MCF 10A (cell line): ENCODE results near the gene TNFAIP2. TPM values are rescaled to one million over a fixed set of nuclear protein-coding genes. Genes with fewer than 3 reads are reported as not detected.
"Not testable (repeated sequence)": the region's sequence is repeated elsewhere in the genome, so short reads cannot be mapped to it uniquely, and the experiment has no call there.

ENCODE experiments used
- BruUV-seq: library from RNA; stranded (reverse); fragments of 400-500 nt; replicated peaks from 2 replicates; lab custom pipeline; 2021; lab: Mats Ljungman, UMichigan
- CTCF ChIA-PET: fragments of 300-600 bp; sonication (Branson Sonifier 250); formaldehyde crosslinking; extraction: SDS; loops from one replicate; lab custom pipeline; 2021; ENCODE audit warnings: antibody characterized with exemption, inconsistent platforms; lab: Yijun Ruan, JAX
- POLR2A ChIA-PET: fragments of 300-600, 350-650 bp; sonication (Branson Sonifier 250); formaldehyde crosslinking; extraction: SDS; loops from one replicate; lab custom pipeline; 2020; ENCODE audit warnings: antibody characterized with exemption, inconsistent platforms; lab: Yijun Ruan, JAX
- DNase-seq: peaks from one replicate; pipeline ENCODE4 v3.0.0-alpha.2; 2018; ENCODE audit not compliant: unreplicated experiment
- H3K27ac Mint-ChIP-seq: one replicate; pipeline ENCODE4 v1.8.0; 2022; ENCODE audit warnings: mild to moderate bottlenecking, low read depth, mixed read lengths; ENCODE audit not compliant: unreplicated experiment
- H3K27me3 Mint-ChIP-seq: one replicate; pipeline ENCODE4 v1.8.0; 2022; ENCODE audit warnings: mixed read lengths; ENCODE audit not compliant: insufficient read depth, unreplicated experiment
- H3K36me3 Mint-ChIP-seq: one replicate; pipeline ENCODE4 v1.8.0; 2022; ENCODE audit warnings: mild to moderate bottlenecking, moderate library complexity, mixed read lengths; ENCODE audit not compliant: insufficient read depth, unreplicated experiment
- H3K4me1 Mint-ChIP-seq: one replicate; pipeline ENCODE4 v1.8.0; 2022; ENCODE audit warnings: mixed read lengths; ENCODE audit not compliant: insufficient read depth, unreplicated experiment
- H3K4me3 Mint-ChIP-seq: one replicate; pipeline ENCODE4 v1.8.0; 2022; ENCODE audit warnings: mild to moderate bottlenecking, moderate library complexity, mixed read lengths; ENCODE audit not compliant: unreplicated experiment
- H3K9me3 Mint-ChIP-seq: one replicate; pipeline ENCODE4 v1.8.0; 2022; ENCODE audit warnings: mixed read lengths; ENCODE audit not compliant: unreplicated experiment
- intact Hi-C: fragments of 100-400 bp; cut with micrococcal nuclease; formaldehyde crosslinking; loops from 2 replicates; pipeline ENCODE4 v1.14.1; 2022
- total RNA-seq: library from RNA; stranded (reverse); gene quantifications from 2 replicates; pipeline ENCODE4 v1.2.3, GENCODE V29; 2022
- TF ChIP-seq, protein P1 (sequence below): fragments of 200-600 bp; IDR thresholded peaks from one replicate; pipeline ENCODE4 v1.8.0; 2022; ENCODE audit warnings: antibody characterized with exemption, mild to moderate bottlenecking; ENCODE audit not compliant: unreplicated experiment

TNFAIP2 gene
- total RNA-seq, 1 experiment from 2014 or later: 19.1 TPM

DNA sequence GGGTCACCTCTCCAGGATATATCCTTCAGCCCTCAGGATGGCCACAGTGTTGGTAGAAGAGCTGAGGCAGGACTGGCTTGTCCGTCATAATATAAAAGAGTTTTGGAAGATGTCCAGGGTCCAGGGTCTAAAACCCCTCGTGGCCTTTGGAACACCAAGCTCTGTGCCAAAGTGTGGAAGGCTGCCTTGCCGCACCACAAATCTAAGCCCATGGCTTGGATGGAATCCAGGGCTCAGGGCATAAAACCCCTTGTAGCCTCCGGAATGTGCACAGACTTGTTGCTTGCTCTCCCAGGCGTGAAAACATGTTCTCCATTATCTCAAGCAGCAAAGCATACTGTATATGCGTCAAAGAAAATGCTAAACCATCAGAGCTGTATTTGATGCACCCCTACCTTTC lies 46.7 kb downstream of the TNFAIP2 start:
- Mint-ChIP-seq H3K9me3 (peaks cover 14% of the 10 kb centered on the region), H3K27ac (no peak overlapping the region), H3K27me3 (peaks cover 20% of the 10 kb centered on the region), H3K4me3 (no peak overlapping the region), H3K4me1 (peaks cover 5% of the 10 kb centered on the region), H3K36me3 (no peaks in the 10 kb centered on the region)
- intact Hi-C loops: no loop called here
- no TSS peak for BruUV-seq
- DNase-seq: no peak
- ChIA-PET POLR2A (no interaction called here), CTCF (interaction anchor here (0.9 kb wide), 1 partner anchor 43 kb away, joined by 3 read pairs; no protein-coding TSS in a partner anchor)
- TF ChIP-seq, protein P1, sequence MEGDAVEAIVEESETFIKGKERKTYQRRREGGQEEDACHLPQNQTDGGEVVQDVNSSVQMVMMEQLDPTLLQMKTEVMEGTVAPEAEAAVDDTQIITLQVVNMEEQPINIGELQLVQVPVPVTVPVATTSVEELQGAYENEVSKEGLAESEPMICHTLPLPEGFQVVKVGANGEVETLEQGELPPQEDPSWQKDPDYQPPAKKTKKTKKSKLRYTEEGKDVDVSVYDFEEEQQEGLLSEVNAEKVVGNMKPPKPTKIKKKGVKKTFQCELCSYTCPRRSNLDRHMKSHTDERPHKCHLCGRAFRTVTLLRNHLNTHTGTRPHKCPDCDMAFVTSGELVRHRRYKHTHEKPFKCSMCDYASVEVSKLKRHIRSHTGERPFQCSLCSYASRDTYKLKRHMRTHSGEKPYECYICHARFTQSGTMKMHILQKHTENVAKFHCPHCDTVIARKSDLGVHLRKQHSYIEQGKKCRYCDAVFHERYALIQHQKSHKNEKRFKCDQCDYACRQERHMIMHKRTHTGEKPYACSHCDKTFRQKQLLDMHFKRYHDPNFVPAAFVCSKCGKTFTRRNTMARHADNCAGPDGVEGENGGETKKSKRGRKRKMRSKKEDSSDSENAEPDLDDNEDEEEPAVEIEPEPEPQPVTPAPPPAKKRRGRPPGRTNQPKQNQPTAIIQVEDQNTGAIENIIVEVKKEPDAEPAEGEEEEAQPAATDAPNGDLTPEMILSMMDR: no peak

DNA sequence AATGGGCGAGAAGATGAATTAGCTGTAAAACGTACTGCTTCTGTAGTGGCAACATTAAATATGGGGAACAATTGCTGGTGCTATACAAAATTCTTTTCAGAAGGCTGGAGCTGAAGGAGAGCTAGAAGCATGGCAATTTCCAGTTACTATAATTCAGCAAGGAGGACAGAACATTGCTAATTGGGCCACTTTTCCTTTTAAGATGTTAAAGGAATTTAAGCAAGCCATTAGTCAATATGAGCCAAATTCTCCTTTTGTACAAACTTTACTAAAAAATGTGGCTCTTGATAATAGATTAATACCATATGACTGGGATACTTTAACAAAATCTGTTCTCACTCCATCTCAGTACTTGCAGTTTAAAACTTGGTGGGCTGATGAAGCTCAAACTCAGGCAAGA lies 47.9 kb downstream of the TNFAIP2 start:
- H3K4me1 Mint-ChIP-seq, intact Hi-C loops, BruUV-seq, H3K36me3 Mint-ChIP-seq, H3K4me3 Mint-ChIP-seq, DNase-seq, H3K27ac Mint-ChIP-seq: not testable (repeated sequence)
- POLR2A ChIA-PET: interaction anchor here (0.6 kb wide), 1 partner anchor 9 kb away, joined by 3 read pairs; no protein-coding TSS in a partner anchor
- H3K9me3 Mint-ChIP-seq: peaks cover 14% of the 10 kb centered on the region
- CTCF ChIA-PET: interaction anchor here (0.7 to 1.1 kb wide), 3 partner anchors 7 to 162 kb away, joined by 3 to 4 read pairs (median 3); no protein-coding TSS in a partner anchor
- H3K27me3 Mint-ChIP-seq: peaks cover 21% of the 10 kb centered on the region

DNA sequence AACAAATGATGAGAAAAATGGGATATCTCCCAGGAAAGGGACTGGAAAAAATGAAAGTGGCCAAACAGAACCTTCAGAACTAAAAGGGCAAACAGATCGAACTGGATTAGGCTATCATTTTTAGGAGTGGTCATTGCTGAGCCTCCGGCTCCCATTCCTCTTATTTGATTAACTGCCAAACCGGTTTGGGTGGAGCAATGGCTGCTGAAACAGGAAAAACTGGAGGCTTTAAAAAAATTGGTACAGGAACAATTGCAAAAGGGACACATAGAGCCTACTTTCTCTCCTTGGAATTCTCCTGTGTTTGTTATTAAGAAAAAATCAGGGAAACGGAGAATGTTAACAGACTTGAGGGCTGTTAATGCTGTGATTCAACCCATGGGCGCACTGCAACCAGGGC lies 49.7 kb downstream of the TNFAIP2 start:
- Mint-ChIP-seq H3K4me3 (no peak overlapping the region), H3K27ac (no peak overlapping the region), H3K9me3 (peaks cover 14% of the 10 kb centered on the region), H3K36me3 (no peaks in the 10 kb centered on the region), H3K4me1 (peaks cover 5% of the 10 kb centered on the region), H3K27me3 (peaks cover 21% of the 10 kb centered on the region)
- intact Hi-C loops: no loop called here
- CTCF ChIA-PET: no interaction called here
- no peak for DNase-seq
- POLR2A ChIA-PET: no interaction called here
- TF ChIP-seq, protein P1: no peak
- no TSS peak for BruUV-seq

DNA sequence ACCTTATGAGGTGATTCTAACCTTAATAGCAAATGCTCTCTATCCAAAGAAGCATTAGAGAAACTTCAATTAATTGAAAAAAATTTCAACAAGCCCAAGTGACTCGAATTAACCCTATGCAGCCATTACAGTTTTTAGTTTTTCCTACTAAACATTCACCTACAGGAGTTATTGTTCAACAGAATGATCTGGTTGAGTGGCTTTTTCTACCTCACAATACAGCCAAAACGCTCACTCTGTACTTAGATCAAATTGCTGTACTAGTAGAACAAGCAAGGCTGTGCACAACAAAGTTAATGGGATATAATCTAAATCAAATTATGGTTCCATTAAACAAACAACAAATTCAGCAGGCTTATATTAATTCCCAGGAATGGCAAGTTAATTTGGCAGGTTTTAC lies 50.6 kb downstream of the TNFAIP2 start:
- DNase-seq, H3K36me3 Mint-ChIP-seq, BruUV-seq, intact Hi-C loops, POLR2A ChIA-PET, H3K4me3 Mint-ChIP-seq, H3K27ac Mint-ChIP-seq, CTCF ChIA-PET, H3K4me1 Mint-ChIP-seq: not testable (repeated sequence)
- H3K27me3 Mint-ChIP-seq: peaks cover 21% of the 10 kb centered on the region
- H3K9me3 Mint-ChIP-seq: peaks cover 14% of the 10 kb centered on the region

DNA sequence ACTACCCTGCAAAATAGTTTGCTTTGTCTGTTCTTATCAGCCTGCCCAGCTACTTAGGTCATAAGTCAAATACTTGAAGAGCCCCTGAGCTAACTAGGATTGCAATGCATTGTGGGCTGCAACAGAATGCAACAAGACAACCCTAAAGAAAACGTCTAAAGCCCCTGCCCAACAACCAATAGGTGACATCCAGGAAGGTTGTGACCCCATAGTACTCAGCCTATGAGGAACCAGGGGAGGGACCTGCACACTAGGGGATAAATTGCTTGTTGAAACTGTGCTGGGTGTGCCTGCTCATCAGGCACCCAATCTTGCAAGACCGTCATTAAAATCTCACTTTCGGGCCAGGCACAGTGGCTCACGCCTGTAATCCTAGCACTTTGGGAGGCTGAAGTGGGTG lies 52.9 kb downstream of the TNFAIP2 start:
- POLR2A ChIA-PET, DNase-seq, H3K4me1 Mint-ChIP-seq, H3K27ac Mint-ChIP-seq, H3K9me3 Mint-ChIP-seq, H3K4me3 Mint-ChIP-seq, BruUV-seq, intact Hi-C loops, H3K36me3 Mint-ChIP-seq: not testable (repeated sequence)
- CTCF ChIA-PET: interaction anchor here (1.0 to 1.7 kb wide), 2 partner anchors 9 to 71 kb away, joined by 3 to 5 read pairs; no protein-coding TSS in a partner anchor
- peaks cover 13% of the 10 kb centered on the region for H3K27me3 Mint-ChIP-seq
